SK-N-SH (cell line): ENCODE results near the gene TAC3. TPM values are rescaled to one million over a fixed set of nuclear protein-coding genes. Genes with fewer than 3 reads are reported as not detected.

Experiments used
- CTCF ChIA-PET: fragments of 300-600, 350-600 bp; formaldehyde crosslinking; extraction: SDS; loops from one replicate; lab custom pipeline; 2021; lab: Yijun Ruan, JAX
- POLR2A ChIA-PET: fragments of 350-600 bp; sonication (Branson Sonifier 250); formaldehyde crosslinking; extraction: SDS; loops from one replicate; lab custom pipeline; 2020; ENCODE audit warnings: antibody characterized with exemption, inconsistent platforms; lab: Yijun Ruan, JAX
- DNase-seq: peaks from one replicate; pipeline ENCODE4 v3.0.0; 2012
- H2AFZ ChIP-seq: fragments of 200-600 bp; sonication (generic); 2 replicates; pipeline ENCODE4 v1.8.1; 2016; ENCODE audit warnings: antibody characterized with exemption, mild to moderate bottlenecking, low read depth
- H3F3A ChIP-seq: fragments of 200-600 bp; sonication (generic); replicated peaks from 2 replicates; pipeline ENCODE3; 2016; ENCODE audit warnings: antibody characterized with exemption, mild to moderate bottlenecking; ENCODE audit not compliant: insufficient read depth
- H3K27ac ChIP-seq, 2 experiments: fragments of 200-500 bp in 1 of 2; fragments of 200-600 bp in 1 of 2; sonication (Bioruptor generic) in 1 of 2; sonication (generic), shearing (Covaris generic) in 1 of 2; 2 replicates each; pipeline versions ENCODE4 v1.5.1 to v1.6.1; 2014 to 2016; ENCODE audit warnings: low read depth in 2 of 2, inconsistent platforms in 1 of 2, low read length in 1 of 2, mild to moderate bottlenecking in 1 of 2, mixed read lengths in 1 of 2
- H3K27me3 ChIP-seq: fragments of 200-600 bp; sonication (generic), shearing (Covaris generic); 2 replicates; pipeline ENCODE4 v1.6.1; 2016; ENCODE audit warnings: mixed run types; ENCODE audit not compliant: insufficient read depth
- H3K36me3 ChIP-seq, 2 experiments: fragments of 200-500 bp in 1 of 2; fragments of 200-600 bp in 1 of 2; sonication (Bioruptor generic) in 1 of 2; sonication (generic) in 1 of 2; replicated peaks in 1 of 2; 2 replicates each; pipeline versions ENCODE3 to v1.5.1; 2014 to 2016; ENCODE audit warnings: low read length in 1 of 2, mild to moderate bottlenecking in 1 of 2; ENCODE audit not compliant: insufficient read depth in 2 of 2, control insufficient read depth in 1 of 2
- H3K4me1 ChIP-seq, 2 experiments: fragments of 200-500 bp in 1 of 2; fragments of 200-600 bp in 1 of 2; sonication (Bioruptor generic) in 1 of 2; sonication (generic), shearing (Covaris generic) in 1 of 2; 2 replicates each; pipeline versions ENCODE4 v1.5.1 to v1.6.1; 2014 to 2016; ENCODE audit warnings: low read depth in 1 of 2, low read length in 1 of 2, mixed run types in 1 of 2; ENCODE audit not compliant: insufficient read depth in 2 of 2, control insufficient read depth in 1 of 2
- H3K4me2 ChIP-seq: fragments of 200-600 bp; sonication (generic), shearing (Covaris generic); 2 replicates; pipeline ENCODE4 v1.6.1; 2017; ENCODE audit warnings: mixed run types
- H3K4me3 ChIP-seq, 2 experiments: fragments of 200-500 bp in 1 of 2; fragments of 200-600 bp in 1 of 2; sonication (Bioruptor generic) in 1 of 2; sonication (generic), shearing (Covaris generic) in 1 of 2; 2 replicates each; pipeline versions ENCODE4 v1.5.1 to v1.8.1; 2014 to 2016; ENCODE audit warnings: low read depth in 2 of 2, inconsistent platforms in 1 of 2, low read length in 1 of 2, mild to moderate bottlenecking in 1 of 2, mixed read lengths in 1 of 2, moderate library complexity in 1 of 2
- H3K79me2 ChIP-seq: fragments of 200-600 bp; sonication (generic); 2 replicates; pipeline ENCODE4 v1.8.1; 2017; ENCODE audit warnings: mild to moderate bottlenecking; ENCODE audit not compliant: insufficient read depth
- H3K9ac ChIP-seq: fragments of 200-600 bp; sonication (generic); 2 replicates; pipeline ENCODE4 v1.6.1; 2017; ENCODE audit warnings: mixed run types
- H3K9me2 ChIP-seq: fragments of 200-600 bp; sonication (generic); 2 replicates; pipeline ENCODE4 v1.6.1; 2017; ENCODE audit warnings: mixed run types
- H3K9me3 ChIP-seq: fragments of 200-600 bp; sonication (generic); 2 replicates; pipeline ENCODE4 v1.6.1; 2017; ENCODE audit warnings: mixed run types, mild to moderate bottlenecking, moderate library complexity
- H4K20me1 ChIP-seq: fragments of 200-600 bp; sonication (generic); 2 replicates; pipeline ENCODE4 v1.6.1; 2017; ENCODE audit warnings: mild to moderate bottlenecking, mixed run types; ENCODE audit not compliant: insufficient read depth
- ELF1 ChIP-seq: IDR thresholded peaks from 2 replicates; pipeline ENCODE4 v1.4.0; 2012
- EP300 ChIP-seq, 2 experiments: IDR thresholded peaks; 2 replicates each; pipeline versions ENCODE4 v1.4.0 to v1.6.1; 2012; ENCODE audit warnings: borderline replicate concordance in 1 of 2, low read depth in 1 of 2, low read length in 1 of 2
- EZH2phosphoT487 ChIP-seq: fragments of 200-600 bp; sonication (generic); IDR thresholded peaks from 2 replicates; pipeline ENCODE4 v1.6.1; 2017; ENCODE audit warnings: low read depth, mixed run types, mild to moderate bottlenecking, antibody characterized with exemption, moderate library complexity, borderline replicate concordance
- FOXJ3 ChIP-seq: sonication (generic); formaldehyde crosslinking; IDR thresholded peaks from 2 replicates; pipeline ENCODE4 v1.5.1; 2020; ENCODE audit warnings: mild to moderate bottlenecking, missing genetic modification reagents
- FOXM1 ChIP-seq: IDR thresholded peaks from 2 replicates; pipeline ENCODE4 v1.4.0; 2012; ENCODE audit warnings: low read depth, mild to moderate bottlenecking
- GATA2 ChIP-seq: sonication (generic); formaldehyde crosslinking; IDR thresholded peaks from 2 replicates; pipeline ENCODE4 v1.5.0; 2020; ENCODE audit warnings: mild to moderate bottlenecking, missing genetic modification reagents
- IRF3 ChIP-seq: fragments of 150-350 bp; IDR thresholded peaks from 2 replicates; pipeline ENCODE4 v1.6.1; 2016; ENCODE audit warnings: mild to moderate bottlenecking, low read depth, low read length
- JUND ChIP-seq: IDR thresholded peaks from 2 replicates; pipeline ENCODE4 v1.4.0; 2012
- MEF2A ChIP-seq: IDR thresholded peaks from 2 replicates; pipeline ENCODE4 v1.4.0; 2012; ENCODE audit warnings: low read depth, borderline replicate concordance
- NFIC ChIP-seq: IDR thresholded peaks from 2 replicates; pipeline ENCODE4 v1.4.0; 2012; ENCODE audit warnings: borderline replicate concordance
- PBX3 ChIP-seq: IDR thresholded peaks from 2 replicates; pipeline ENCODE4; 2012
- RFX5 ChIP-seq: IDR thresholded peaks from 2 replicates; pipeline ENCODE4 v1.6.1; 2012; ENCODE audit warnings: mild to moderate bottlenecking, improper control_type of control experiment, low read length
- RXRA ChIP-seq: IDR thresholded peaks from 2 replicates; pipeline ENCODE4 v1.4.0; 2012; ENCODE audit warnings: low read depth, mild to moderate bottlenecking, borderline replicate concordance
- SMC3 ChIP-seq: IDR thresholded peaks from 2 replicates; pipeline ENCODE4 v1.6.1; 2012; ENCODE audit warnings: low read depth, low read length, improper control_type of control experiment
- TAF1 ChIP-seq: IDR thresholded peaks from 2 replicates; pipeline ENCODE4 v1.6.1; 2012; ENCODE audit warnings: low read depth, mild to moderate bottlenecking, low read length, moderate library complexity, borderline replicate concordance
- TEAD4 ChIP-seq: IDR thresholded peaks from 2 replicates; pipeline ENCODE4 v1.4.0; 2012; ENCODE audit warnings: mild to moderate bottlenecking, borderline replicate concordance; ENCODE audit not compliant: insufficient read depth
- USF1 ChIP-seq: IDR thresholded peaks from 2 replicates; pipeline ENCODE4 v1.4.0; 2012; ENCODE audit warnings: low read depth, borderline replicate concordance
- YY1 ChIP-seq: IDR thresholded peaks from 2 replicates; pipeline ENCODE4 v1.4.0; 2012; ENCODE audit warnings: low read depth, mild to moderate bottlenecking
- ZBTB33 ChIP-seq: IDR thresholded peaks from 2 replicates; pipeline ENCODE4 v1.4.0; 2012; ENCODE audit warnings: low read depth, borderline replicate concordance
- WGBS: methylation state at CpG from one replicate; pipeline ENCODE4 v1.1.6; 2017; ENCODE audit warnings: low lambda C conversion rate; 5-methylcytosine and 5-hydroxymethylcytosine counted together
- polyA plus RNA-seq, 3 experiments: library from polyadenylated mRNA; depleted of rRNA; stranded (reverse); fragments of >200 nt; gene quantifications; 2 replicates each; pipeline ENCODE4 v1.2.3, GENCODE V29; 2012

Gene TAC3
- polyA plus RNA-seq, 1 of the 3 experiments (the other 2 are of a cell fraction), result not detected

GRCh38 chr12:57009949-57010626 lies 6.2 kb downstream of the TAC3 start:
- no peak overlapping the region for H3K4me2 ChIP-seq
- H3K9ac ChIP-seq, result no peak overlapping the region
- WGBS, result 88% methylated on average over 5 of the region's 5 CpGs
- H3K9me2 ChIP-seq, result no peaks in the 10 kb centered on the region
- POLR2A ChIA-PET, result no interaction called here
- H3K36me3 ChIP-seq, result no peaks in the 10 kb centered on the region
- H3K27ac ChIP-seq, result no peak overlapping the region
- no peak for TF ChIP-seq TAF1
- TF ChIP-seq MEF2A, result no peak
- TF ChIP-seq EP300 (IDR thresholded peaks at IDR 0.05; ENCODE audit: borderline replicate concordance in 1 of 2, low read depth in 1 of 2, low read length in 1 of 2), result no peak
- TF ChIP-seq SMC3, result no peak
- no peak for TF ChIP-seq RXRA
- TF ChIP-seq PBX3, result no peak
- TF ChIP-seq NFIC, result no peak
- TF ChIP-seq ELF1, result no peak
- TF ChIP-seq RFX5, result no peak
- TF ChIP-seq ZBTB33, result no peak
- no peak for TF ChIP-seq IRF3
- no peak for TF ChIP-seq FOXJ3
- TF ChIP-seq GATA2 (CRISPR knock-in tag), result no peak
- TF ChIP-seq TEAD4, result no peak
- no peak for TF ChIP-seq YY1
- no peak for TF ChIP-seq FOXM1
- no peak for TF ChIP-seq USF1
- no peak for TF ChIP-seq EZH2phosphoT487
- no peak for TF ChIP-seq JUND
- TF ChIP-seq, all 33 proteins: peak for 0
- Histone ChIP-seq H3K4me3 (no peak overlapping the region), H3K79me2 (peaks cover 10% of the 10 kb centered on the region), H4K20me1 (no peaks in the 10 kb centered on the region), H3K9me3 (no peaks in the 10 kb centered on the region), H3K27me3 (peaks cover 26% of the 10 kb centered on the region), H3F3A (no peaks in the 10 kb centered on the region), H2AFZ (no peak overlapping the region), H3K4me1 (peaks cover 5 to 11% of the 10 kb centered on the region in 2 experiments; a peak in 3 of 4 replicates)
- no peak for DNase-seq
- CTCF ChIA-PET, result interaction anchor here (1.1 to 15.0 kb wide), 7 partner anchors 19 to 102 kb away, joined by 3 to 257 read pairs (median 13); partner anchors contain the start of gene STAT6
